ENCODE data around the gene LCT.

GRCh38 chr2:135843671-135844070 lies 6.7 kb upstream of the LCT start:
- TF ChIP-seq ZC3H10 (CRISPR knock-in tag; IDR thresholded peaks at IDR 0.05) (no peak), CREB5 (CRISPR knock-in tag; IDR thresholded peaks at IDR 0.05; ENCODE audit: low read depth) (no peak), RARB (CRISPR knock-in tag; IDR thresholded peaks at IDR 0.05) (no peak), PPARA (CRISPR knock-in tag; IDR thresholded peaks at IDR 0.05; ENCODE audit: borderline replicate concordance) (no peak)
